ENCODE measurements around the gene KCNJ1.

KCNJ1 gene

DNA sequence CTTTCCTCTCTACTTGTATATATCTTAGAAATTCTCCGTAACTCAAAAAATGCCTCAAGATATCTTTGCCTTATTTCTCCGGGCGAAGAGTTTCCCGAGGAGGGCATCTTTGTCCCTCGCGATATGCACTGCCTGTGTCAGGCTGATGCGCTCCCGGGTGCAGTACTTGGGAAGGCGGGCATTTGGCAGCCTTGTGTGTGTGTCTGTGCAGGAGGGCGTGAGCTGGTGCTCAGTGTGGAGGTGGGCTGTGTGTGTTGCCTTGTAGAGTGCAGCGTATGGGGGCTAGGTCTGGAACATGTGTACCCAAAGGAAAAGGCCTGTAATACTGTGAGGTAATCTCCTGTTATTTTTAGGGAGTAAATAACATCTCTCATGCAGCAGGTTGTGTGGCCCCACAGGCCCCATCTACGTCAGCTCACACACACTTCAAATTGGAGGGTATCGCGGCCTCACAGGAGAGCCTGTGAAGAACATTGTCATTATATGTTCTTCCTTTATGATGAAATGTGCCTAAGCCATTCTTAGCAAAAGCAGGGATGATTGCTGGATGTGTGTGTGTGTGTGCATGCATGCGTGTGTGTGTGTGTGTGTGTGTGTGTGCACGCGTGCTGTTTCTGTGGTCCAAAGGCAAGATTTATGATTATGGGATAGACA, 77.5 kb downstream of the KCNJ1 start:
- H3K4me3 ChIP-seq (ENCODE audit: low read depth in 1 of 2, low read length in 2 of 2), result no peak overlapping the region
- H3K27me3 ChIP-seq (ENCODE audit: low read depth, low read length), result no peaks in the 10 kb centered on the region
- H3K9me3 ChIP-seq (ENCODE audit: control insufficient read depth in 1 of 2, low read length in 2 of 2), result no peaks in the 10 kb centered on the region
- H3K36me3 ChIP-seq (ENCODE audit: control insufficient read depth in 1 of 2, insufficient read depth in 2 of 2, low read length in 2 of 2), result peaks cover 0 to 1% of the 10 kb centered on the region in 2 donors
- H3K4me1 ChIP-seq (ENCODE audit: control insufficient read depth in 1 of 2, insufficient read depth in 2 of 2, low read length in 2 of 2), result no peaks in the 10 kb centered on the region
- H3K27ac ChIP-seq (ENCODE audit: low read length), result no peak overlapping the region
